Stimulated activated CD8-positive, alpha-beta memory T cell treated with anti-CD3 and anti-CD28 coated beads, Interleukin-7, amount 100 ng/mL, for 4 hours (primary cell): Measurements from ENCODE around the gene TNXB.
"Not testable (repeated sequence)": the region's sequence is repeated elsewhere in the genome, so short reads cannot be mapped to it uniquely, and the experiment has no call there.

Source experiments
- DNase-seq, 2 donors: peaks; one replicate each; pipeline ENCODE4 v3.0.0-alpha.2; 2020; ENCODE audit warnings: low read depth in 2 of 2

The TNXB gene

GRCh38 chr6:32064706-32065105, 44.4 kb downstream of the TNXB start:
- DNase-seq = no peak

GRCh38 chr6:32060966-32061655, 48.0 kb downstream of the TNXB start:
- DNase-seq = no peak

- DNase-seq = no peak
Measured at GRCh38 chr6:32058511-32058963, 50.6 kb downstream of the TNXB start.

GRCh38 chr6:32057966-32058365, 51.2 kb downstream of the TNXB start:
- DNase-seq = no peak

GRCh38 chr6:32056254-32056653, 52.9 kb downstream of the TNXB start:
- no peak for DNase-seq

GRCh38 chr6:32055756-32056155, 53.4 kb downstream of the TNXB start:
- DNase-seq = not testable (repeated sequence)

GRCh38 chr6:32053314-32053713, 55.8 kb downstream of the TNXB start:
- DNase-seq = not testable (repeated sequence)

- DNase-seq = not testable (repeated sequence)
Measured at GRCh38 chr6:32052626-32053025, 56.5 kb downstream of the TNXB start.

- no peak for DNase-seq
Measured at GRCh38 chr6:32050562-32050961, 58.6 kb downstream of the TNXB start.

GRCh38 chr6:32049736-32050135, 59.4 kb downstream of the TNXB start:
- DNase-seq = not testable (repeated sequence)

GRCh38 chr6:32049149-32049548, 60.0 kb downstream of the TNXB start:
- not testable (repeated sequence) for DNase-seq

- peak; percentile 21 to 44 for DNase-seq
Measured at GRCh38 chr6:32047855-32048766, 61.0 kb downstream of the TNXB start.

GRCh38 chr6:32047539-32047854, 61.6 kb downstream of the TNXB start:
- DNase-seq = no peak

GRCh38 chr6:32047084-32047478, 62.1 kb downstream of the TNXB start:
- DNase-seq = no peak

GRCh38 chr6:32046450-32047083, 62.6 kb downstream of the TNXB start:
- DNase-seq = no peak

- no peak for DNase-seq
Measured at GRCh38 chr6:32045811-32046449, 63.2 kb downstream of the TNXB start.

- DNase-seq = not testable (repeated sequence)
Measured at GRCh38 chr6:32044916-32045315, 64.2 kb downstream of the TNXB start.

GRCh38 chr6:32043589-32044380, 65.4 kb downstream of the TNXB start:
- not testable (repeated sequence) for DNase-seq

- DNase-seq = not testable (repeated sequence)
Measured at GRCh38 chr6:32042276-32042675, 66.9 kb downstream of the TNXB start.

GRCh38 chr6:32041385-32041784, 67.8 kb downstream of the TNXB start:
- DNase-seq = not testable (repeated sequence)

GRCh38 chr6:32041050-32041321, 68.2 kb downstream of the TNXB start:
- DNase-seq = not testable (repeated sequence)
